ENCODE data around the gene SLC2A1. TPM values are rescaled to one million over a fixed set of nuclear protein-coding genes. Genes with fewer than 3 reads are reported as not detected.

SLC2A1 gene
- total RNA-seq, 2 experiments from 2014 or later = 113 to 123 TPM

DNA sequence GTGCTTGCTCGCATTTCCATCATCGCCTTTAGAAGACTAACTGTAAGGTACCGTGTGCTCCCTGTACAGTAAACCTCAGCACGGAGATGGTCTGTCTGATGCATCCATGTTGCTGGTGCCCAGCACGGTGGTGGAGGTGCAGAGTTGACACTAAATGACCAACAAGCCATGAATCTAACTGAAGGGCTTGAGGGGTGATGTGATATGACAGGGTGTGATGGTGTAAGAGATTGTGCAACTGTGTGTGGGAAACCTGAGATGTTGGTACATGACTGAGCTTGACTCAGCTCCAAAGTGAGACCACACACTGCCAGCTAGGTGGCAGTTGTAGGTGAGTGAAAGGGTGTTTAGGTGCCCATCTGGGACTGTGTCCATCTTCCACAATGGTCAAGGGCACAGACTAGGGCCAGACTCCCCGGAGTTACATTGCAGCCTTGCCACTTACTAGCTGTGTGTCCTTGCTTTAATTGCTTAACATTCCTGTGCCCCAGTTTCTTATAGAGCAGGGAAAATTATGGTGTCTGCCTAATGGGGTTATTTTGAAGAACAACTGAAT is 21.4 kb downstream of the SLC2A1 start:
- Mint-ChIP-seq H3K4me1 (ENCODE audit: low read depth) (peaks cover 98% of the 10 kb centered on the region), H3K4me3 (peak overlapping the region; percentile 37), H3K9me3 (ENCODE audit: insufficient read depth) (no peaks in the 10 kb centered on the region), H3K27ac (peak overlapping the region; percentile 97), H3K27me3 (ENCODE audit: low read depth) (no peaks in the 10 kb centered on the region), H3K36me3 (ENCODE audit: low read depth) (peaks cover 86% of the 10 kb centered on the region)
- CTCF ChIA-PET = interaction anchor here (0.9 to 3.1 kb wide), 8 partner anchors 12 to 169 kb away, joined by 3 to 21 read pairs (median 4); no protein-coding TSS in a partner anchor
- no peak for ATAC-seq
- no peak for DNase-seq
- POLR2A ChIA-PET = interaction anchor here (0.6 to 1.7 kb wide), 4 partner anchors 8 to 131 kb away, joined by 3 to 5 read pairs (median 4); no protein-coding TSS in a partner anchor

DNA sequence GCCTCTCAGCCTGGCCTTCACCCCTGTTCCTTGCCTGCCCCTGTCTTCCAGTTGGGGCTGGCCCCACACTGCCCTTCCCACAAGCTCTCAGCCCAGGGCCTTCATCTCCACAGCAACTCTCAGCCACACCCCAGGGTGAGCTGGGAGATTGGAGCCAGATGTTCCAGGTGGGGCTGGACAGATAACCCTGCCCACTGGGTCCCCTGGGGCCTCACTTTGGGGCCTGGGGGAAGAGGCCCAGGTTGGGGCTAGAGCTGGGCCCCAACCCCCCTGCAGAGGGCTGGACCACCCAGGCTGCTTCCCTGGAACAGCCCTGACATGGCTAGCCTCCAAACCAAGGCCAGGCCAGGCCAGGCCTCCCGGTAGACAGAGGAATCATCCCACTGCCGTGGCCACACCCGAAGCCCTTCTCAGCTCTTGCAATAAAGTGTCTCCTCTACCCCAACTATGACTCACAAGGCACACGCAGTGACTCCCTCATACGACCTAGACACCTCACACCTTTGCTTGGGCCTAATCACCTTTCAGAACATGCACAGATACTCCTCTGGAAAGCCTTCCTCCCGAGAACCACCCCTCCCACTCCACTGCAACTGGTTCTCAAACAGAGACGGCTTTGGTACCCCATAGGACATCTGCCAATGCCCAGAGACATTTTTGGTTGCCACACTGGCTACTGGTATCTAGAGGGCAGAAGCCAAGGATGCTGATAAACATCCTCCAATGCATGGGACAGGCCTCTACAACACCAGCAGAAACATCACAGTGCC is 22.2 kb downstream of the SLC2A1 start:
- H3K36me3 Mint-ChIP-seq (ENCODE audit: low read depth) = peaks cover 79% of the 10 kb centered on the region
- no peaks in the 10 kb centered on the region for H3K27me3 Mint-ChIP-seq (ENCODE audit: low read depth)
- H3K4me1 Mint-ChIP-seq (ENCODE audit: low read depth) = peaks cover 97% of the 10 kb centered on the region
- H3K4me3 Mint-ChIP-seq = peak overlapping the region; percentile 37
- ChIA-PET POLR2A (interaction anchor here (1.0 to 2.3 kb wide), 5 partner anchors 9 to 26 kb away, joined by 3 to 8 read pairs (median 4); no protein-coding TSS in a partner anchor), CTCF (interaction anchor here (0.9 to 3.1 kb wide), 8 partner anchors 13 to 170 kb away, joined by 3 to 21 read pairs (median 4); no protein-coding TSS in a partner anchor)
- H3K9me3 Mint-ChIP-seq (ENCODE audit: insufficient read depth) = no peaks in the 10 kb centered on the region
- H3K27ac Mint-ChIP-seq = peak overlapping the region; percentile 97
- DNase-seq = no peak
- no peak for ATAC-seq

DNA sequence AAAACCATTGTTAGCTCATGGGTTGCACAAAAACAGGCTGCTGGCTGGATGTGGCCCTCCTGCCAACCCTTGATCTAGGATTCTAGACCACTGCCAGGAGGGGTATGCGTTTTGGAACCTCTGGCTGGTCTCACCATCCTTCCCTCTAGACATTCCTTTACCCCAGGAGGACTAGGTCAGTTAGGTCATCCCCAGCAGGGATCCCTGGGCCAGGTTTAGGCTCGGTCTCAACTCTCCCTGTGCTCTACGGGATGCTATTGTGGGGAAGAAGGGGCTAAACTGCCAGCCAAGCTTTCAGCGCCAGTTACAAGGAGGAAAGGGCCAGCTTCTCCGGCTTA is 22.7 kb downstream of the SLC2A1 start:
- no peak overlapping the region for H3K4me3 Mint-ChIP-seq
- ATAC-seq (no peak), DNase-seq (no peak)
- no peaks in the 10 kb centered on the region for H3K9me3 Mint-ChIP-seq (ENCODE audit: insufficient read depth)
- peaks cover 97% of the 10 kb centered on the region for H3K4me1 Mint-ChIP-seq (ENCODE audit: low read depth)
- peaks cover 78% of the 10 kb centered on the region for H3K36me3 Mint-ChIP-seq (ENCODE audit: low read depth)
- H3K27ac Mint-ChIP-seq = peak overlapping the region; percentile 97
- ChIA-PET POLR2A (interaction anchor here (0.9 to 2.5 kb wide), 8 partner anchors 10 to 169 kb away, joined by 4 to 8 read pairs (median 5); partner anchors contain the start of genes C1orf50 and P3H1), CTCF (interaction anchor here (0.9 to 3.1 kb wide), 11 partner anchors 8 to 170 kb away, joined by 3 to 21 read pairs (median 3); no protein-coding TSS in a partner anchor)
- no peaks in the 10 kb centered on the region for H3K27me3 Mint-ChIP-seq (ENCODE audit: low read depth)

DNA sequence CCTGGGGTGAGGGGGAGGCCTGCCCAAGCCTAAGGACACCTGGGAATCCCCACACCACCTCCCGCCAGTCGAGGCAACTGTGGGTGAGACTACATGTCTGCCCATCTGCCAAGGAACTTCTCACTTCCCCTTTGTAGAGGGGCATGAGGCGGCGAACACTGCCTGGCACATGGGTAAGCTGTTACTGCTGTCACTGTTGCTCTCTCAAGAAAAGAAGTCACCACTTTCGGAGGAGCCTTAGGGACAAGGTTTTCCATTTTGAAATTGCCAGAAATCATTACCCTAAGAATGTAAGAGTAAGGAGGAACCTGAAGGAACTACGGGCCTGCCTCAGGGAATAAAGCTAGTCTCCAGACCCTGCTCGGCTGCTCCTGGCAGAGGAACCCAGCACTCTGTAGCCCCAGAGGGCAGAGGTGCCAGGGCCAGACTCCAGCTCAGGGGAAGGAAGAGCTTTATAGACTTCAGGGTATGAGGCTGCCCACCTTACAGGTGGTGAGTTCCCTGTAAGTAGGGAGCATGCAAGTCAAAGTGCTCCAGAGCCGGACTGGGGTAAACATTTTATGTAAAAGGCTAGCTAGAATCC is 23.3 kb downstream of the SLC2A1 start:
- Mint-ChIP-seq H3K4me3 (no peak overlapping the region), H3K36me3 (ENCODE audit: low read depth) (peaks cover 80% of the 10 kb centered on the region), H3K27ac (peak overlapping the region; percentile 97), H3K27me3 (ENCODE audit: low read depth) (no peaks in the 10 kb centered on the region), H3K4me1 (ENCODE audit: low read depth) (peaks cover 97% of the 10 kb centered on the region), H3K9me3 (ENCODE audit: insufficient read depth) (no peaks in the 10 kb centered on the region)
- ATAC-seq (no peak), DNase-seq (no peak)
- CTCF ChIA-PET = interaction anchor here (0.9 to 3.1 kb wide), 12 partner anchors 9 to 169 kb away, joined by 3 to 21 read pairs (median 3); no protein-coding TSS in a partner anchor
- POLR2A ChIA-PET = interaction anchor here (0.9 to 2.5 kb wide), 9 partner anchors 10 to 168 kb away, joined by 4 to 8 read pairs (median 5); partner anchors contain the start of genes C1orf50 and P3H1

DNA sequence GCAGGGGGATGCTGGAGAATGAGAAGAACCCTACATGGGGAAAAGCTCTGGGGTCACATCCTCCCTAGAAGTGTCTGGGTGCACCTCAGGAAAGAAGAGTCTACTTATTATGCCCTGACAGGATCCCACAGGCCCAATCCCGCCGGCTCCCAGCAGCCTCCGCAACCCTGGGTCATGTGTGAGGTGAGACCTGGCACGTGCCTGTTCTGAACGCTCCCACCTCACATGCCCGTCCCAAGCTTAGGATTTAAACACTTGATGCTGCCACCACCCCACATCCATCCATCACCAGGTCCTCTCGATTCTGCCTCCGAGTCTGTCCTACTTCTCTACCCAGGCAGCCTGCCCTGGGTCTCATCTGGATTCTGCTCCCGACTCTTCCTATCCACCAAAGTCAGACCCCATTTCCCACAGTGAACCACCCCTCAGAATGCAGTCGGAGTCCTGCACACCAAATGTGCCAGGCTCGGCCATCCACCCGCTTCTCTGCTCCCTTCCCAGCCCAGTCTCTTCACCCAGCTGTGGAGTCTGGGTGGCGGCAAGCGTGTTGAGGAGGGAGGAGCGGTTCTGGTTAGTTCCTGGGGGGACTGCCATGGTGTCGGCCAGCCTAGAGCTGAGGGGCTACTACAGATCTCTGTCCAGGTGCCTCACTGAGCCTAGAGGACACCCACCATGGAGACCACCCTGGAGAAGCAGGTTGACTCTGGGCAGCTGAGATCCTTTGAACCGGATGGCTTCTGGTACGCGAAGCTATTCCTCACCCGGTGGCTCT is 23.9 kb downstream of the SLC2A1 start:
- ATAC-seq (no peak), DNase-seq (no peak)
- H3K4me1 Mint-ChIP-seq (ENCODE audit: low read depth) = peaks cover 98% of the 10 kb centered on the region
- H3K27me3 Mint-ChIP-seq (ENCODE audit: low read depth) = no peaks in the 10 kb centered on the region
- ChIA-PET CTCF (interaction anchor here (1.0 to 2.6 kb wide), 10 partner anchors 9 to 139 kb away, joined by 3 to 13 read pairs (median 4); no protein-coding TSS in a partner anchor), POLR2A (interaction anchor here (1.0 to 2.5 kb wide), 6 partner anchors 10 to 168 kb away, joined by 4 to 8 read pairs (median 6); partner anchors contain the start of genes C1orf50 and P3H1)
- no peak overlapping the region for H3K4me3 Mint-ChIP-seq
- H3K27ac Mint-ChIP-seq = peak overlapping the region; percentile 97
- H3K9me3 Mint-ChIP-seq (ENCODE audit: insufficient read depth) = no peaks in the 10 kb centered on the region
- H3K36me3 Mint-ChIP-seq (ENCODE audit: low read depth) = peaks cover 81% of the 10 kb centered on the region

DNA sequence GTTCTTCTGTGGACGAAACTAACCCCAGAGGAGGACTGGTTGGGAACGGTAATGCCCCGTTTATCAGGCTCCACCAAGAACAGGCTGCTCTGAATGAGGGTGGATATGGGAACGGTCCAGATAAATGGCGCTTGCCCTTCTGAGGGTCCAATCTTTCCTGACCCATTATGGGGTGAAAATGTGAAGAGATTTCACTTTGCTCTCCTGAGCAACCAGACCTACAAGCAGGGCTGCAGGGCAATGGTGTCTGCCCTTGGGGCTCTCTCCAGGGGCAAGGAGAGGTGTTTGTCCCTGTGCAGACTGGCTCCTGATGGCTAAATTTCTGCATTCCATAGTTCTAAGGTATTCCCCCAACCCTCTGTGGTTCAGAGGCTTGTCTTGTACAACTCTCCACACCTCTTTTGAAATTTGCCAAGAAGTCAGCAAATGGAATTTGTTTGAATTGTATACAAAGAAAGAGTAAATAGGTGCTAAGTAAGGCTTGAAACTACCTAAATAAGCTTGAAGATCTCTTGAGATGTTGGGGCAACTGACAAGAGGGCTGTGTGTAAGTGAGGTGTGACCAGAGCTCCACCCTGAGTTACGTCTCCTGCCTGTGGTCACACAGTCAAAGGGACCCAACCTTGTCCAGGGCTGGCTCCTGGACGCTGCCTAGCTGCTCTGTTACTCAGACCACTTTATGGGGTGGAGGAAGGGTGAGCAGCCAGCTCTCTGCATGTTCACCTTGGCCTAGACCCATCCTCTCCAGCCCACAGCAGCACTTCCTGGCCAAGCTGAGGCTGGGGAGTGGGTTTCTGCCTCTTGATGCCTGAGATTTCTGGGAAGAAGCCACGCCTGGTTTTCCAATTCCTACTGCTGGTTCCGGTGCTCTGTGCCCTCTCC is 24.8 kb downstream of the SLC2A1 start:
- Mint-ChIP-seq H3K4me1 (ENCODE audit: low read depth) (peaks cover 99% of the 10 kb centered on the region), H3K36me3 (ENCODE audit: low read depth) (peaks cover 81% of the 10 kb centered on the region), H3K4me3 (no peak overlapping the region), H3K27ac (peak overlapping the region; percentile 97), H3K9me3 (ENCODE audit: insufficient read depth) (no peaks in the 10 kb centered on the region), H3K27me3 (ENCODE audit: low read depth) (no peaks in the 10 kb centered on the region)
- ATAC-seq = no peak
- CTCF ChIA-PET = interaction anchor here (1.0 to 2.2 kb wide), 4 partner anchors 9 to 140 kb away, joined by 3 to 11 read pairs (median 4); no protein-coding TSS in a partner anchor
- POLR2A ChIA-PET = interaction anchor here (1.0 to 2.5 kb wide), 6 partner anchors 9 to 167 kb away, joined by 4 to 8 read pairs (median 6); partner anchors contain the start of genes C1orf50 and P3H1
- no peak for DNase-seq

DNA sequence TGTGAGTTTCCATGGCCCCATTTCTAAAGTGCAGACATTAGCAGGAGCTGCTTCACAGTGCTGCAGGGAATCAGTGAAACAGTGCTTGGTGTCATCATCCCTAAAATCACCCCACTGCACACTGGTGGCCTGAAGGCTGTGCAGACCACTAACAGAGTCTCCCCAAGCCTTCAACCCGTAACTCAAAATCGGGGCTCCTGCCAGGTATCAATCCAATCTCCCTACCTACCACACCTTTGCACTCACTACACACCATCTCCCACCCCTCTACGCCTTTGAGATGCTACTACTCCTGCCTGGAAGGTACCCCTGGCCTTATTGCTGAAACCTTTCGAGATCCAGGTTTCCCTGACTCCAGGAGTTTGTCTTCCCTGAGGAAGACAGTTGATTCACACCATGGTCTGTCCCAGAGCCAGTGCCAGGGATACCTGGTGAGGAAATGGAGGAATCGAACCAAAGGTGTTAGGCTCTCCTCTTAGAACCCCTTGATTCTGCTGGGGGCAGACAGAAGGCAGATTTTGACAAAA is 25.5 kb downstream of the SLC2A1 start:
- Mint-ChIP-seq H3K27ac (peak overlapping the region; percentile 97), H3K9me3 (ENCODE audit: insufficient read depth) (no peaks in the 10 kb centered on the region), H3K27me3 (ENCODE audit: low read depth) (no peaks in the 10 kb centered on the region), H3K4me3 (peak overlapping the region; percentile 74), H3K4me1 (ENCODE audit: low read depth) (peaks cover 99% of the 10 kb centered on the region), H3K36me3 (ENCODE audit: low read depth) (peaks cover 81% of the 10 kb centered on the region)
- DNase-seq (no peak), ATAC-seq (no peak)
- ChIA-PET CTCF (interaction anchor here (1.9 to 2.4 kb wide), 3 partner anchors 9 to 140 kb away, joined by 6 to 18 read pairs (median 17); no protein-coding TSS in a partner anchor), POLR2A (interaction anchor here (1.7 to 2.3 kb wide), 4 partner anchors 9 to 24 kb away, joined by 5 to 17 read pairs (median 11); no protein-coding TSS in a partner anchor)

DNA sequence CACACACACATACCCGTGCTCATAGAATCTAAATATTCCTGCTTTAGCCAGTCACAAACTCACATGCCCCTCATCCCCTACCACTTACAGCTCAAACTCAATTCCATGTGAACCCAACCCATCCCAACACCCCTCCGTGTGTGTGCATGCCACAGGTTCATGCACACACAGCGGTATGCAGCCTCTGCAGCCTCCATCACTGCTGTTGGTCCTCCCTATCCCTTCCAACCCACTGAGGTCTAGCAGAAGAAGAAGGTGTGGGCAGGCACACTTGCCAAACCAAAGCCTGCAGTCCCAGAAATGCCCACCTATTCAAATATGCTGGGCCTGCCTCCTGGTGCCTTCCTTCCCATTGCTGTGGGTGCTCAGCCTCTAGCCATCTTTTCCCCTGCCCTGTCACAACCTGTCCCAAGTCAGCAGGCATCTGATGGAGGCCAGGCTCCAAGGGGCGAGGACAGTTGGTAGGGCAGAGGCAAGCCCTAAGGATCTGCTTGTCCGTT is 26.2 kb downstream of the SLC2A1 start:
- DNase-seq (peak; percentile 50), ATAC-seq (peak; percentile 11)
- H3K4me1 Mint-ChIP-seq (ENCODE audit: low read depth) = peaks cover 99% of the 10 kb centered on the region
- no peaks in the 10 kb centered on the region for H3K27me3 Mint-ChIP-seq (ENCODE audit: low read depth)
- ChIA-PET CTCF (interaction anchor here (0.8 to 2.4 kb wide), 10 partner anchors 9 to 141 kb away, joined by 3 to 18 read pairs (median 6); no protein-coding TSS in a partner anchor), POLR2A (interaction anchor here (1.0 to 2.3 kb wide), 6 partner anchors 9 to 165 kb away, joined by 5 to 17 read pairs (median 6); partner anchors contain the start of genes C1orf50 and P3H1)
- H3K4me3 Mint-ChIP-seq = peak overlapping the region; percentile 74
- H3K9me3 Mint-ChIP-seq (ENCODE audit: insufficient read depth) = no peaks in the 10 kb centered on the region
- H3K36me3 Mint-ChIP-seq (ENCODE audit: low read depth) = peaks cover 83% of the 10 kb centered on the region
- peak overlapping the region; percentile 97 for H3K27ac Mint-ChIP-seq

DNA sequence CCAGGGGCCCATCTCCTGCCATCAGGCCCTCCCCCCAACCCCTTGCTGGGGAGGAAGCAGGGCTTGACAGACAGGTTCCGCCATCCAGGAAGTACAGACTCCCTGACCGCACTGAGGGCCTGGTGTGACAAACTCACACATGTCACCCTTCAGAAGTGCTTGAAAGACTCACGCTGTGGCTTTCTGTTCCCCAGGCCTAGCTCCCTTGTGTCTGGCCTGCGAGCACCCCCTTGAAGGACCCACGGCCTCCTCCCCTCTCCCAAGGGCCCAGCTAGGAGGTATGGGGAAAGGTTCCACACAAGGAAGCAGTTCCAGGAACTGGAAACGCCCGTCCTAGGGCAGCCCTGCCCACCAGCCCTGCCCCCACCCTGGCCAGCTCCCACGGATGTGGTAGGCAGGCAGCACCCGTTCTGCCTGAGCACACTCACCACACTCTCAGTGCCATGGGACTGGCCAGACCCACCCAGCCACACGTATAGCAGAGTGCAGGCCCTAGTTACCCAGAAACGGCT is 26.7 kb downstream of the SLC2A1 start:
- DNase-seq (peak; percentile 93), ATAC-seq (peak; percentile 81)
- ChIA-PET CTCF (interaction anchor here (0.7 to 2.4 kb wide), 12 partner anchors 9 to 141 kb away, joined by 3 to 18 read pairs (median 6); no protein-coding TSS in a partner anchor), POLR2A (interaction anchor here (1.0 to 2.3 kb wide), 7 partner anchors 9 to 165 kb away, joined by 3 to 17 read pairs (median 6); partner anchors contain the start of genes C1orf50 and P3H1)
- no peaks in the 10 kb centered on the region for H3K27me3 Mint-ChIP-seq (ENCODE audit: low read depth)
- H3K9me3 Mint-ChIP-seq (ENCODE audit: insufficient read depth) = no peaks in the 10 kb centered on the region
- H3K36me3 Mint-ChIP-seq (ENCODE audit: low read depth) = peaks cover 83% of the 10 kb centered on the region
- peaks cover 99% of the 10 kb centered on the region for H3K4me1 Mint-ChIP-seq (ENCODE audit: low read depth)
- H3K4me3 Mint-ChIP-seq = peak overlapping the region; percentile 74
- H3K27ac Mint-ChIP-seq = peak overlapping the region; percentile 97
